WTC11 (cell line): Measurements from ENCODE around the gene RPS29. TPM values are rescaled to one million over a fixed set of nuclear protein-coding genes. Genes with fewer than 3 reads are reported as not detected.

Experiments used
- ATAC-seq: fragments of 200-7000 bp; cut with Tn5 transposase; 2 replicates; pipeline ENCODE4 v1.10.0; 2021; ENCODE audit warnings: mild to moderate bottlenecking, moderate library complexity
- CTCF ChIA-PET: fragments of 300-600 bp; sonication (Branson Sonifier 250); formaldehyde crosslinking; loops from one replicate; lab custom pipeline; 2021; ENCODE audit warnings: antibody characterized with exemption; lab: Charles Lee
- POLR2A ChIA-PET: fragments of 350-600 bp; sonication (Branson Sonifier 250); formaldehyde crosslinking; loops from one replicate; lab custom pipeline; 2021; ENCODE audit warnings: antibody characterized with exemption; lab: Charles Lee
- DNase-seq: peaks from one replicate; pipeline ENCODE4 v3.0.0; 2021; ENCODE audit warnings: low spot score
- H3K27ac Mint-ChIP-seq: 2 replicates; pipeline ENCODE4 v1.8.0; 2021; ENCODE audit warnings: mixed read lengths
- H3K27me3 Mint-ChIP-seq: 2 replicates; pipeline ENCODE4 v1.8.0; 2021; ENCODE audit warnings: low read depth, mild to moderate bottlenecking, moderate library complexity, mixed read lengths
- H3K36me3 Mint-ChIP-seq: 2 replicates; pipeline ENCODE4 v1.8.0; 2021; ENCODE audit warnings: mixed read lengths
- H3K4me1 Mint-ChIP-seq: 2 replicates; pipeline ENCODE4 v1.8.0; 2022; ENCODE audit warnings: mixed read lengths
- H3K4me3 Mint-ChIP-seq: 2 replicates; pipeline ENCODE4 v1.8.0; 2021; ENCODE audit warnings: mild to moderate bottlenecking, moderate library complexity, mixed read lengths
- H3K9me3 Mint-ChIP-seq: 2 replicates; pipeline ENCODE4 v1.8.0; 2021; ENCODE audit warnings: mixed read lengths
- ATF1 ChIP-seq: sonication (generic); formaldehyde crosslinking; IDR thresholded peaks from 2 replicates; pipeline ENCODE4 v1.8.1; 2023; ENCODE audit warnings: mild to moderate bottlenecking, moderate library complexity, missing genetic modification reagents
- CDX4 ChIP-seq: fragments of 250-450 bp; sonication (Bioruptor Pico); IDR thresholded peaks from 2 replicates; pipeline ENCODE4 v1.9.0; 2021; ENCODE audit warnings: moderate library complexity, mild to moderate bottlenecking, inconsistent platforms, borderline replicate concordance
- CREM ChIP-seq: sonication (generic); formaldehyde crosslinking; IDR thresholded peaks from 2 replicates; pipeline ENCODE4 v1.8.1; 2022; ENCODE audit warnings: mild to moderate bottlenecking, missing genetic modification reagents, moderate library complexity
- FOXJ3 ChIP-seq: sonication (generic); formaldehyde crosslinking; IDR thresholded peaks from 2 replicates; pipeline ENCODE4 v1.9.0; 2021; ENCODE audit warnings: missing genetic modification reagents, mild to moderate bottlenecking, borderline replicate concordance
- FOXP1 ChIP-seq: sonication (generic); formaldehyde crosslinking; IDR thresholded peaks from 2 replicates; pipeline ENCODE4 v1.8.0; 2022; ENCODE audit warnings: missing genetic modification reagents, mild to moderate bottlenecking, moderate library complexity, borderline replicate concordance
- GABPB1 ChIP-seq: sonication (generic); formaldehyde crosslinking; IDR thresholded peaks from 2 replicates; pipeline ENCODE4 v1.8.1; 2023; ENCODE audit warnings: mild to moderate bottlenecking, missing genetic modification reagents
- GRHL2 ChIP-seq: fragments of 250-450 bp; sonication (Bioruptor Pico); IDR thresholded peaks from 2 replicates; pipeline ENCODE4 v1.8.0; 2022; ENCODE audit warnings: mild to moderate bottlenecking, moderate library complexity; ENCODE audit not compliant: insufficient replicate concordance, severe bottlenecking
- MXD4 ChIP-seq: fragments of 250-450 bp; sonication (Bioruptor Pico); IDR thresholded peaks from 2 replicates; pipeline ENCODE4 v1.8.0; 2021; ENCODE audit warnings: mild to moderate bottlenecking, moderate library complexity, borderline replicate concordance
- NFE2L1 ChIP-seq: sonication (generic); formaldehyde crosslinking; IDR thresholded peaks from 2 replicates; pipeline ENCODE4 v1.8.1; 2023; ENCODE audit warnings: missing genetic modification reagents
- NR1H2 ChIP-seq: sonication (generic); formaldehyde crosslinking; IDR thresholded peaks from 2 replicates; pipeline ENCODE4 v1.9.0; 2021; ENCODE audit warnings: mild to moderate bottlenecking, moderate library complexity, missing genetic modification reagents
- OVOL2 ChIP-seq: fragments of 250-450 bp; sonication (Bioruptor Pico); IDR thresholded peaks from 2 replicates; pipeline ENCODE4 v1.9.0; 2021; ENCODE audit warnings: mild to moderate bottlenecking, borderline replicate concordance
- PRRX2 ChIP-seq: fragments of 250-450 bp; sonication (Bioruptor Pico); IDR thresholded peaks from 2 replicates; pipeline ENCODE4 v1.8.0; 2021; ENCODE audit warnings: mild to moderate bottlenecking
- RELA ChIP-seq: sonication (generic); formaldehyde crosslinking; IDR thresholded peaks from 2 replicates; pipeline ENCODE4 v1.8.1; 2022; ENCODE audit warnings: missing genetic modification reagents, mild to moderate bottlenecking, borderline replicate concordance
- RORB ChIP-seq: fragments of 250-450 bp; sonication (Bioruptor Pico); IDR thresholded peaks from 2 replicates; pipeline ENCODE4 v1.9.0; 2021; ENCODE audit warnings: mild to moderate bottlenecking
- SMAD4 ChIP-seq: sonication (generic); formaldehyde crosslinking; IDR thresholded peaks from 2 replicates; pipeline ENCODE4 v1.8.0; 2022; ENCODE audit warnings: mild to moderate bottlenecking, missing genetic modification reagents
- TCF7 ChIP-seq: sonication (generic); formaldehyde crosslinking; IDR thresholded peaks from 2 replicates; pipeline ENCODE4 v1.8.0; 2022; ENCODE audit warnings: mild to moderate bottlenecking, low read depth, missing genetic modification reagents, moderate library complexity
- TEAD1 ChIP-seq: sonication (generic); formaldehyde crosslinking; IDR thresholded peaks from 2 replicates; pipeline ENCODE4 v1.8.0; 2022; ENCODE audit warnings: mild to moderate bottlenecking, missing genetic modification reagents
- ZNF121 ChIP-seq: sonication (generic); formaldehyde crosslinking; IDR thresholded peaks from 2 replicates; pipeline ENCODE4 v1.8.0; 2023; ENCODE audit warnings: missing genetic modification reagents
- ZNF219 ChIP-seq: sonication (generic); formaldehyde crosslinking; IDR thresholded peaks from 2 replicates; pipeline ENCODE4 v1.8.0; 2023; ENCODE audit warnings: missing genetic modification reagents, mild to moderate bottlenecking, borderline replicate concordance
- ZNF232 ChIP-seq: sonication (generic); formaldehyde crosslinking; IDR thresholded peaks from 2 replicates; pipeline ENCODE4 v1.8.0; 2022; ENCODE audit warnings: mild to moderate bottlenecking, missing genetic modification reagents
- ZNF263 ChIP-seq: sonication (generic); formaldehyde crosslinking; IDR thresholded peaks from 2 replicates; pipeline ENCODE4 v1.8.1; 2022; ENCODE audit warnings: low read depth, mild to moderate bottlenecking, moderate library complexity, missing genetic modification reagents
- ZNF396 ChIP-seq: fragments of 250-450 bp; sonication (Bioruptor Pico); IDR thresholded peaks from 2 replicates; pipeline ENCODE4 v1.8.0; 2021; ENCODE audit warnings: mild to moderate bottlenecking, moderate library complexity, borderline replicate concordance
- ZNF423 ChIP-seq: fragments of 250-450 bp; sonication (Bioruptor Pico); IDR thresholded peaks from 2 replicates; pipeline ENCODE4 v2.1.2; 2022; ENCODE audit warnings: mild to moderate bottlenecking, moderate library complexity
- ZNF425 ChIP-seq: fragments of 250-450 bp; sonication (Bioruptor Pico); conservative IDR thresholded peaks from 2 replicates; pipeline ENCODE4 v1.9.0; 2021; ENCODE audit warnings: mild to moderate bottlenecking
- ZNF671 ChIP-seq: fragments of 250-450 bp; sonication (Bioruptor Pico); IDR thresholded peaks from 2 replicates; pipeline ENCODE4 v1.8.0; 2021; ENCODE audit warnings: mild to moderate bottlenecking
- total RNA-seq: library from RNA; stranded (reverse); gene quantifications from 3 replicates; pipeline ENCODE4 v1.2.3, GENCODE V29; 2021
- TF ChIP-seq, protein P1 (sequence below): sonication (generic); formaldehyde crosslinking; IDR thresholded peaks from 2 replicates; pipeline ENCODE4 v1.8.0; 2022; ENCODE audit warnings: missing genetic modification reagents
- TF ChIP-seq, protein P2 (sequence below): sonication (generic); formaldehyde crosslinking; IDR thresholded peaks from 2 replicates; pipeline ENCODE4 v1.8.1; 2022; ENCODE audit warnings: mild to moderate bottlenecking, missing genetic modification reagents, moderate library complexity, borderline replicate concordance
- TF ChIP-seq, protein P3 (sequence below): sonication (generic); formaldehyde crosslinking; IDR thresholded peaks from 2 replicates; pipeline ENCODE4 v1.8.0; 2022; ENCODE audit warnings: mild to moderate bottlenecking, missing genetic modification reagents
- TF ChIP-seq, protein P4 (sequence below): sonication (generic); formaldehyde crosslinking; IDR thresholded peaks from 2 replicates; pipeline ENCODE4 v1.8.0; 2023; ENCODE audit warnings: missing genetic modification reagents

The RPS29 gene
- total RNA-seq, 1 experiment from 2014 or later: 2,168 TPM

DNA sequence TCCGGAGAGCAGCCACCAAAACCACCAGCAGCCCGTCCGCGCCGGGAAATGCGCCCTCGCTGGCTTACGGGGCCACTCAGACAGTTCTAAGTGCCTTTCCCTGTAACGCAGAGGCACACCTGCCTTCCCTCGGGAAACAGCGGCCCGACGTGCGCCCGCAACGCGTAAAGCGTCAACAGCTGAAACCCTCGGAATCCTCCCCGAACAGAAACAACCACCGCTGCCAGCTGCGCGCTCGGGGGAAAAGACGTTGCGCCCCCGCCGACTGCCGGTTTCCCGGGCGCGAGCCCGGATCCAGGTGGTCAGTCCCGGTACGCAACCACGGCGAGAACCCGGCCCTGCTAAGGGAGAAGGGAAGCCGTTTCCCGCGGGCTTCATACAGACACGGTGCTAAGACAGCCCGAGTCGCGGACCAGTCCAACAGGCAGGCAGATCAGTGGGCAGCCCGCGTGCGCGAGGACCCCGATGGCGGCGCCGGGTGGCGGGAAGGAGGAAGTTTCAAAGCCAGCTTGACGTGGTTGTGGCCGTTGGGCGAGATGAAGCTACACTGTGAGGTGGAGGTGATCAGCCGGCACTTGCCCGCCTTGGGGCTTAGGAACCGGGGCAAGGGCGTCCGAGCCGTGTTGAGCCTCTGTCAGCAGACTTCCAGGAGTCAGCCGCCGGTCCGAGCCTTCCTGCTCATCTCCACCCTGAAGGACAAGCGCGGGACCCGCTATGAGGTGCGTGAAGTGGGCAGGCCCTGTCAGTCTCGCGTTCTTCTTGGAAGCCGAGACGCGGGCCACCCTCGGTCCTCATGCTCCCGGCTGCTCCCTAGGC lies 12.5 kb upstream of the RPS29 start, which contains the start of gene LRR1:
LRR1 (plus strand) TSS at position 456 of the 816 bp plus-strand sequence; CDS start at position 537, 81 bp downstream.
- ATAC-seq (peak; percentile 74), DNase-seq (peak; percentile 83)
- ChIA-PET CTCF (interaction anchor here (1.4 to 5.5 kb wide), 4 partner anchors 12 to 137 kb away, joined by 6 to 43 read pairs (median 10); partner anchors contain the start of genes MGAT2, RPL36AL and RPS29), POLR2A (interaction anchor here (0.6 to 4.1 kb wide), 5 partner anchors 13 to 170 kb away, joined by 4 to 26 read pairs (median 7); partner anchors contain the start of genes DNAAF2, KLHDC2, MGAT2 and RPL36AL)
- Mint-ChIP-seq H3K36me3 (0 out of 2 replicates have a peak, but pooled peaks cover 3% of the 10 kb centered on the region), H3K27me3 (peaks cover 5% of the 10 kb centered on the region), H3K9me3 (no peaks in the 10 kb centered on the region), H3K27ac (peak within 1 kb of the TSS; percentile 94), H3K4me3 (peak within 1 kb of the TSS; percentile 84), H3K4me1 (peaks cover 10% of the 10 kb centered on the region)
- no peak for TF ChIP-seq ATF1 (CRISPR knock-in tag)
- TF ChIP-seq, protein P1, sequence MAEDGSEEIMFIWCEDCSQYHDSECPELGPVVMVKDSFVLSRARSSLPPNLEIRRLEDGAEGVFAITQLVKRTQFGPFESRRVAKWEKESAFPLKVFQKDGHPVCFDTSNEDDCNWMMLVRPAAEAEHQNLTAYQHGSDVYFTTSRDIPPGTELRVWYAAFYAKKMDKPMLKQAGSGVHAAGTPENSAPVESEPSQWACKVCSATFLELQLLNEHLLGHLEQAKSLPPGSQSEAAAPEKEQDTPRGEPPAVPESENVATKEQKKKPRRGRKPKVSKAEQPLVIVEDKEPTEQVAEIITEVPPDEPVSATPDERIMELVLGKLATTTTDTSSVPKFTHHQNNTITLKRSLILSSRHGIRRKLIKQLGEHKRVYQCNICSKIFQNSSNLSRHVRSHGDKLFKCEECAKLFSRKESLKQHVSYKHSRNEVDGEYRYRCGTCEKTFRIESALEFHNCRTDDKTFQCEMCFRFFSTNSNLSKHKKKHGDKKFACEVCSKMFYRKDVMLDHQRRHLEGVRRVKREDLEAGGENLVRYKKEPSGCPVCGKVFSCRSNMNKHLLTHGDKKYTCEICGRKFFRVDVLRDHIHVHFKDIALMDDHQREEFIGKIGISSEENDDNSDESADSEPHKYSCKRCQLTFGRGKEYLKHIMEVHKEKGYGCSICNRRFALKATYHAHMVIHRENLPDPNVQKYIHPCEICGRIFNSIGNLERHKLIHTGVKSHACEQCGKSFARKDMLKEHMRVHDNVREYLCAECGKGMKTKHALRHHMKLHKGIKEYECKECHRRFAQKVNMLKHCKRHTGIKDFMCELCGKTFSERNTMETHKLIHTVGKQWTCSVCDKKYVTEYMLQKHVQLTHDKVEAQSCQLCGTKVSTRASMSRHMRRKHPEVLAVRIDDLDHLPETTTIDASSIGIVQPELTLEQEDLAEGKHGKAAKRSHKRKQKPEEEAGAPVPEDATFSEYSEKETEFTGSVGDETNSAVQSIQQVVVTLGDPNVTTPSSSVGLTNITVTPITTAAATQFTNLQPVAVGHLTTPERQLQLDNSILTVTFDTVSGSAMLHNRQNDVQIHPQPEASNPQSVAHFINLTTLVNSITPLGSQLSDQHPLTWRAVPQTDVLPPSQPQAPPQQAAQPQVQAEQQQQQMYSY (CRISPR knock-in tag): no peak
- TF ChIP-seq PRRX2: no peak
- TF ChIP-seq TCF7 (CRISPR knock-in tag): no peak
- TF ChIP-seq FOXP1: peak; percentile 60; the same call in 1 of the 2 replicates
- TF ChIP-seq ZNF263 (CRISPR knock-in tag): no peak
- no peak for TF ChIP-seq ZNF396 (CRISPR knock-in tag)
- no peak for TF ChIP-seq NFE2L1 (CRISPR knock-in tag)
- no peak for TF ChIP-seq CDX4 (CRISPR knock-in tag)
- TF ChIP-seq ZNF423 (CRISPR knock-in tag): no peak
- TF ChIP-seq, protein P2, sequence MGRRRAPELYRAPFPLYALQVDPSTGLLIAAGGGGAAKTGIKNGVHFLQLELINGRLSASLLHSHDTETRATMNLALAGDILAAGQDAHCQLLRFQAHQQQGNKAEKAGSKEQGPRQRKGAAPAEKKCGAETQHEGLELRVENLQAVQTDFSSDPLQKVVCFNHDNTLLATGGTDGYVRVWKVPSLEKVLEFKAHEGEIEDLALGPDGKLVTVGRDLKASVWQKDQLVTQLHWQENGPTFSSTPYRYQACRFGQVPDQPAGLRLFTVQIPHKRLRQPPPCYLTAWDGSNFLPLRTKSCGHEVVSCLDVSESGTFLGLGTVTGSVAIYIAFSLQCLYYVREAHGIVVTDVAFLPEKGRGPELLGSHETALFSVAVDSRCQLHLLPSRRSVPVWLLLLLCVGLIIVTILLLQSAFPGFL: peak; percentile 72; the same call in 1 of the 2 replicates
- TF ChIP-seq RORB (CRISPR knock-in tag): no peak
- TF ChIP-seq ZNF219: 0 out of 2 replicates have a peak, but pooled peaks have one; percentile 20
- TF ChIP-seq, protein P3, sequence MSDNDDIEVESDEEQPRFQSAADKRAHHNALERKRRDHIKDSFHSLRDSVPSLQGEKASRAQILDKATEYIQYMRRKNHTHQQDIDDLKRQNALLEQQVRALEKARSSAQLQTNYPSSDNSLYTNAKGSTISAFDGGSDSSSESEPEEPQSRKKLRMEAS: peak; percentile 94
- no peak; the same call in 1 of the 2 replicates for TF ChIP-seq ZNF121
- TF ChIP-seq MXD4 (CRISPR knock-in tag): no peak
- TF ChIP-seq SMAD4 (CRISPR knock-in tag): peak; percentile 53; the same call in 1 of the 2 replicates
- no peak for TF ChIP-seq NR1H2 (CRISPR knock-in tag)
- TF ChIP-seq CREM (CRISPR knock-in tag): peak; percentile 81
- TF ChIP-seq TEAD1 (CRISPR knock-in tag): peak; percentile 41; the same call in 1 of the 2 replicates
- peak; percentile 57; the same call in 1 of the 2 replicates for TF ChIP-seq ZNF232 (CRISPR knock-in tag)
- TF ChIP-seq GABPB1 (CRISPR knock-in tag): peak; percentile 64
- no peak for TF ChIP-seq ZNF671 (CRISPR knock-in tag)
- TF ChIP-seq FOXJ3 (CRISPR knock-in tag): 0 out of 2 replicates have a peak, but pooled peaks have one; percentile 18
- no peak for TF ChIP-seq RELA (CRISPR knock-in tag)
- TF ChIP-seq ZNF425 (CRISPR knock-in tag): no peak
- TF ChIP-seq, protein P4, sequence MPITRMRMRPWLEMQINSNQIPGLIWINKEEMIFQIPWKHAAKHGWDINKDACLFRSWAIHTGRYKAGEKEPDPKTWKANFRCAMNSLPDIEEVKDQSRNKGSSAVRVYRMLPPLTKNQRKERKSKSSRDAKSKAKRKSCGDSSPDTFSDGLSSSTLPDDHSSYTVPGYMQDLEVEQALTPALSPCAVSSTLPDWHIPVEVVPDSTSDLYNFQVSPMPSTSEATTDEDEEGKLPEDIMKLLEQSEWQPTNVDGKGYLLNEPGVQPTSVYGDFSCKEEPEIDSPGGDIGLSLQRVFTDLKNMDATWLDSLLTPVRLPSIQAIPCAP (CRISPR knock-in tag): peak; percentile 68
- TF ChIP-seq GRHL2 (CRISPR knock-in tag): no peak
- TF ChIP-seq OVOL2: no peak
